ENCODE data around the gene GALNT2.

The GALNT2 gene

GRCh38 chr1:230185076-230186001 is 118.3 kb downstream of the GALNT2 start:
- Histone ChIP-seq H3K36me3 (ENCODE audit: control insufficient read depth, insufficient read depth, low read length) (no peaks in the 10 kb centered on the region), H3K27me3 (ENCODE audit: control insufficient read depth, insufficient read depth, low read length) (no peaks in the 10 kb centered on the region), H3K9ac (ENCODE audit: low read length) (no peak overlapping the region), H3K27ac (ENCODE audit: low read depth, low read length) (no peak overlapping the region), H3K4me3 (ENCODE audit: low read length) (no peak overlapping the region), H3K4me1 (ENCODE audit: control insufficient read depth, insufficient read depth, low read length) (peaks cover 10% of the 10 kb centered on the region)

DNA sequence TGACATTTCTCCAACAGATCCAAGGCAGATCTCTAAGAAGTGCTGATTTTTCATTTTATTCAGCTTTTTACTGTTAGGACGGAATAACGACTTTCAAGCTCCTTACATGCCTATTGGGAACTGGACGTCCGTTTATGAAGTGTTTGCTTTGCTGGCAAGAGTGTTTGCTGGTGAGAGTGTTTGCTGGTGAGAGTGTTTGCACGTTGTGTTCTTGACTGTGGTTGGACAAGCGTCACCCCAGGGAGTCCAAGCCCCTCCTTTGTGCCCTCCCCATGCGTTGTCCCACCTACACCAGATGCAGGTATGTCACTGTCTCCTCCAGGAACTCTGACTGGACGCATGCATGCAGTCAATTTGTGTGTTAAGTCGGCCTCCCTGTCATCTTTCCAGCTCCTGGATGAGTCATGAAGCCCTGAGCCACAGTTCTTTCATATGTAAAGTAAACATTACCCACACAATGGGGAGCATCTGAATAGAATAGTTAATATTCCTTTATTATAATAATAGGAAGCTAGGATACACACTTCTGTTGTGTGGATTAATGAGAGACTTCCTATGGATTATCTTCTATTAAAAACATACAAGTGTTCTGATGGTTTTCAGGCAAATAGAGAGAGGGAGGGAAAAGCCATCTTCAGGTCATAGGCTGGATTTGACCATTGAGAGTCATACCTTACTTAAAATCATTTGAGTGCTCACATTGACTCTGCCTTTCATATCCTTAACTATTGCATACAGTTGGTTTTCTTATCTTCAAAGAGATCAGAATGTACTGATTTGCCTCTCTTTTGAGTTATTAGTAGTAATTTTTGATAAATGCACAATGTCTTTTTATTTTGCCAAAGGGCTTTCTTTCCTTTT is 119.2 kb downstream of the GALNT2 start:
- H3K4me3 ChIP-seq (ENCODE audit: low read length), result peak overlapping the region; percentile 43

DNA sequence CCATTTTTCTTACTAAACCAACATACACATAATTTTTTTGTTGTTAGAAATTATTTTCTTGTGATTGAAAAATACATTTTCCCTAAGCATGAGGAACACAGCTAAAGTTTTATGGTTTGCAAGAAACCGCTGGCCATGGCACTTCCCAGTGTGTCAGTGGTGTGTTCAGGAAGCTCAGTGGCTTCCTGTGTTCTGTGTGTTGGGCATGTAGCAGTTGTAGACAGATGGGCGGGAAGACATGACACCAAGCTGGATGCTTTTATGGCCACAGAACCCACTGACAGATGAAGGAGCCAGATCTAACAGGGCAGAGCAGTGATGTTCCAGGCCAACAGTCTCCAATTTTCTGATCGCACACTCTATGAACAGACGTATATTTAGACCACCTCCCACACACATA is 119.8 kb downstream of the GALNT2 start:
- H3K27ac ChIP-seq (ENCODE audit: low read depth, low read length), result no peak overlapping the region

More for the DNA sequence above, 119.2 kb downstream of the GALNT2 start:
- H3K27me3 ChIP-seq (ENCODE audit: control insufficient read depth, insufficient read depth, low read length), result no peaks in the 10 kb centered on the region
- H3K27ac ChIP-seq (ENCODE audit: low read depth, low read length), result no peak overlapping the region
- no peaks in the 10 kb centered on the region for H3K36me3 ChIP-seq (ENCODE audit: control insufficient read depth, insufficient read depth, low read length)
- H3K9ac ChIP-seq (ENCODE audit: low read length), result no peak overlapping the region
- H3K4me1 ChIP-seq (ENCODE audit: control insufficient read depth, insufficient read depth, low read length), result peaks cover 10% of the 10 kb centered on the region

GRCh38 chr1:230187290-230187689 is 120.3 kb downstream of the GALNT2 start:
- Histone ChIP-seq H3K9ac (ENCODE audit: low read length) (no peak overlapping the region), H3K4me1 (ENCODE audit: control insufficient read depth, insufficient read depth, low read length) (peaks cover 10% of the 10 kb centered on the region), H3K27ac (ENCODE audit: low read depth, low read length) (no peak overlapping the region), H3K36me3 (ENCODE audit: control insufficient read depth, insufficient read depth, low read length) (no peaks in the 10 kb centered on the region), H3K27me3 (ENCODE audit: control insufficient read depth, insufficient read depth, low read length) (no peaks in the 10 kb centered on the region), H3K4me3 (ENCODE audit: low read length) (no peak overlapping the region)

More for the DNA sequence above, 119.8 kb downstream of the GALNT2 start:
- H3K4me3 ChIP-seq (ENCODE audit: low read length), result no peak overlapping the region
- no peaks in the 10 kb centered on the region for H3K36me3 ChIP-seq (ENCODE audit: control insufficient read depth, insufficient read depth, low read length)
- H3K27me3 ChIP-seq (ENCODE audit: control insufficient read depth, insufficient read depth, low read length), result no peaks in the 10 kb centered on the region
- H3K9ac ChIP-seq (ENCODE audit: low read length), result no peak overlapping the region
- peaks cover 10% of the 10 kb centered on the region for H3K4me1 ChIP-seq (ENCODE audit: control insufficient read depth, insufficient read depth, low read length)

GRCh38 chr1:230188826-230189225 is 121.8 kb downstream of the GALNT2 start:
- H3K27me3 ChIP-seq (ENCODE audit: control insufficient read depth, insufficient read depth, low read length), result no peaks in the 10 kb centered on the region
- no peak overlapping the region for H3K9ac ChIP-seq (ENCODE audit: low read length)
- H3K36me3 ChIP-seq (ENCODE audit: control insufficient read depth, insufficient read depth, low read length), result no peaks in the 10 kb centered on the region
- no peak overlapping the region for H3K27ac ChIP-seq (ENCODE audit: low read depth, low read length)
- H3K4me1 ChIP-seq (ENCODE audit: control insufficient read depth, insufficient read depth, low read length), result peaks cover 10% of the 10 kb centered on the region
- H3K4me3 ChIP-seq (ENCODE audit: low read length), result no peak overlapping the region

- H3K36me3 ChIP-seq (ENCODE audit: control insufficient read depth, insufficient read depth, low read length), result no peaks in the 10 kb centered on the region
- H3K4me1 ChIP-seq (ENCODE audit: control insufficient read depth, insufficient read depth, low read length), result peaks cover 10% of the 10 kb centered on the region
- H3K9ac ChIP-seq (ENCODE audit: low read length), result no peak overlapping the region
- no peaks in the 10 kb centered on the region for H3K27me3 ChIP-seq (ENCODE audit: control insufficient read depth, insufficient read depth, low read length)
- no peak overlapping the region for H3K27ac ChIP-seq (ENCODE audit: low read depth, low read length)
- H3K4me3 ChIP-seq (ENCODE audit: low read length), result no peak overlapping the region
Observed at GRCh38 chr1:230189341-230189740, 122.3 kb downstream of the GALNT2 start.

DNA sequence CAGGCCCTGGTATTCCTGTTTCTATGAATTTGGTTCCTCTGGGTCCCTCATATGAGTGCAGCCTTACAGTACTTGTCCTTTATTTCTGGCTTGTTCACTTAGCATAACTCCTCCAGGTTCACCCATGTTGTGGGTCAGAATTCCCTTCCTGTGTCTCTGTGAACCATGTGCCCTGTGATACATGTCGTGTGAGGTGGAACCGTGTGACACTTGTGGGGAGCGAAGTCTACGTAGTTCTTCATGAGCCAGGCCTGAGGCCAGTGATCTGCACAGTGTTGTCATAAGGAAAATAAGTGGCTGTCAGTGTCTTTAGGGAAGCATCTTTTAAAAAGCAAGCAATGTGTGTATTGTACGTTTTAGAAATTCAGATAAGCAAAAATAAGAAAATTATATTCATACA is 122.8 kb downstream of the GALNT2 start:
- Histone ChIP-seq H3K9ac (ENCODE audit: low read length) (no peak overlapping the region), H3K36me3 (ENCODE audit: control insufficient read depth, insufficient read depth, low read length) (no peaks in the 10 kb centered on the region), H3K4me3 (ENCODE audit: low read length) (no peak overlapping the region), H3K4me1 (ENCODE audit: control insufficient read depth, insufficient read depth, low read length) (peaks cover 10% of the 10 kb centered on the region), H3K27ac (ENCODE audit: low read depth, low read length) (no peak overlapping the region), H3K27me3 (ENCODE audit: control insufficient read depth, insufficient read depth, low read length) (no peaks in the 10 kb centered on the region)

- no peak overlapping the region for H3K4me3 ChIP-seq (ENCODE audit: low read length)
- H3K4me1 ChIP-seq (ENCODE audit: control insufficient read depth, insufficient read depth, low read length), result peaks cover 2% of the 10 kb centered on the region
- H3K9ac ChIP-seq (ENCODE audit: low read length), result no peak overlapping the region
- peak overlapping the region; percentile 59 for H3K27ac ChIP-seq (ENCODE audit: low read depth, low read length)
- no peaks in the 10 kb centered on the region for H3K36me3 ChIP-seq (ENCODE audit: control insufficient read depth, insufficient read depth, low read length)
- H3K27me3 ChIP-seq (ENCODE audit: control insufficient read depth, insufficient read depth, low read length), result no peaks in the 10 kb centered on the region
Observed at GRCh38 chr1:230191079-230191804, 124.2 kb downstream of the GALNT2 start.

DNA sequence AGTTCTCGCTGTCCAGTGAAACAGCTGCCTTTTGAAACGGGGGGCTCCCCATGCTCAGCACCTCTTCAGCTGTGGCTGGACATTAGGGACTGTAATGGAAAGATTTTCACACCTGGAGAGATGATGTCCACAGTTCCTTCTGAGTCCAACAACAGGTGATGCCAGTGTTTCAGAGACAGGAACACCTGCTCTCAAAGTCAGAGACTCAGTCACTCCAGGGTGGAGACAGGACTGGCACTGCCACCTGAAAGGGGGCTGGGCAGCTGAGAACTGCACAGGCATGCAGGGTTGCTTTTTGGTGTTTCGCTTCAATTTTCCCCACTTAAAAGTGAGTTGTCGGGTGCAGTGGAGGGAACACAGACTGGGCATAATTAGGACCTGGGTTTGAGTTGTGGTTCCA is 124.8 kb downstream of the GALNT2 start:
- Histone ChIP-seq H3K36me3 (ENCODE audit: control insufficient read depth, insufficient read depth, low read length) (no peaks in the 10 kb centered on the region), H3K27ac (ENCODE audit: low read depth, low read length) (peak overlapping the region; percentile 59), H3K4me3 (ENCODE audit: low read length) (no peak overlapping the region), H3K4me1 (ENCODE audit: control insufficient read depth, insufficient read depth, low read length) (no peaks in the 10 kb centered on the region), H3K9ac (ENCODE audit: low read length) (no peak overlapping the region), H3K27me3 (ENCODE audit: control insufficient read depth, insufficient read depth, low read length) (no peaks in the 10 kb centered on the region)

GRCh38 chr1:230194525-230194924 is 127.5 kb downstream of the GALNT2 start:
- Histone ChIP-seq H3K4me1 (ENCODE audit: control insufficient read depth, insufficient read depth, low read length) (no peaks in the 10 kb centered on the region), H3K36me3 (ENCODE audit: control insufficient read depth, insufficient read depth, low read length) (no peaks in the 10 kb centered on the region), H3K27me3 (ENCODE audit: control insufficient read depth, insufficient read depth, low read length) (no peaks in the 10 kb centered on the region), H3K27ac (ENCODE audit: low read depth, low read length) (no peak overlapping the region), H3K9ac (ENCODE audit: low read length) (no peak overlapping the region), H3K4me3 (ENCODE audit: low read length) (no peak overlapping the region)

GRCh38 chr1:230195199-230195598 is 128.2 kb downstream of the GALNT2 start:
- no peaks in the 10 kb centered on the region for H3K27me3 ChIP-seq (ENCODE audit: control insufficient read depth, insufficient read depth, low read length)
- no peaks in the 10 kb centered on the region for H3K4me1 ChIP-seq (ENCODE audit: control insufficient read depth, insufficient read depth, low read length)
- H3K36me3 ChIP-seq (ENCODE audit: control insufficient read depth, insufficient read depth, low read length), result no peaks in the 10 kb centered on the region
- H3K9ac ChIP-seq (ENCODE audit: low read length), result no peak overlapping the region
- no peak overlapping the region for H3K4me3 ChIP-seq (ENCODE audit: low read length)
- H3K27ac ChIP-seq (ENCODE audit: low read depth, low read length), result no peak overlapping the region

- H3K4me1 ChIP-seq (ENCODE audit: control insufficient read depth, insufficient read depth, low read length), result no peaks in the 10 kb centered on the region
- no peak overlapping the region for H3K27ac ChIP-seq (ENCODE audit: low read depth, low read length)
- no peak overlapping the region for H3K4me3 ChIP-seq (ENCODE audit: low read length)
- no peaks in the 10 kb centered on the region for H3K36me3 ChIP-seq (ENCODE audit: control insufficient read depth, insufficient read depth, low read length)
- no peak overlapping the region for H3K9ac ChIP-seq (ENCODE audit: low read length)
- no peaks in the 10 kb centered on the region for H3K27me3 ChIP-seq (ENCODE audit: control insufficient read depth, insufficient read depth, low read length)
Observed at GRCh38 chr1:230196077-230196476, 129.0 kb downstream of the GALNT2 start.

Measured in rectal smooth muscle tissue (tissue), 1 donor.